Erythroblast (primary cell): ENCODE measurements around the gene EIF4ENIF1.

ENCODE experiments used
- GATA1 ChIP-seq: IDR thresholded peaks from 2 replicates; pipeline ENCODE4 v1.6.1; 2011; ENCODE audit warnings: low read depth, mild to moderate bottlenecking, control low read depth, low read length, moderate library complexity
- POLR2A ChIP-seq: IDR thresholded peaks from 2 replicates; pipeline ENCODE4 v1.6.1; 2011; ENCODE audit warnings: mild to moderate bottlenecking, low read length

- TF ChIP-seq POLR2A (no peak), GATA1 (no peak)
Observed at GRCh38 chr22:31475800-31476199, 13.8 kb downstream of the EIF4ENIF1 start.
